Osteoblast (primary cell): ENCODE measurements around the gene SMG7. TPM values are rescaled to one million over a fixed set of nuclear protein-coding genes. Genes with fewer than 3 reads are reported as not detected.

Experiments
- DNase-seq: peaks from one replicate; pipeline ENCODE4 v3.0.0; 2011; ENCODE audit warnings: low spot score, mixed read lengths; ENCODE audit not compliant: insufficient read length; ENCODE audit errors: missing footprints
- H2AFZ ChIP-seq: 2 replicates; pipeline ENCODE4 v1.6.0; 2011; ENCODE audit warnings: mild to moderate bottlenecking, low read length
- H3K27ac ChIP-seq: 2 replicates; pipeline ENCODE4 v1.5.1; 2011; ENCODE audit warnings: mild to moderate bottlenecking, low read depth, low read length, moderate library complexity
- H3K27me3 ChIP-seq: 2 replicates; pipeline ENCODE4 v1.6.0; 2012; ENCODE audit warnings: mild to moderate bottlenecking, control low read depth, inconsistent platforms, low read length, moderate library complexity; ENCODE audit not compliant: insufficient read depth
- H3K36me3 ChIP-seq: 2 replicates; pipeline ENCODE4 v1.5.1; 2011; ENCODE audit warnings: mild to moderate bottlenecking, low read length, control low read depth, moderate library complexity; ENCODE audit not compliant: insufficient read depth
- H3K4me1 ChIP-seq: 2 replicates; pipeline ENCODE4 v1.5.1; 2011; ENCODE audit warnings: mild to moderate bottlenecking, low read length, control low read depth, moderate library complexity; ENCODE audit not compliant: insufficient read depth
- H3K4me2 ChIP-seq: 2 replicates; pipeline ENCODE4 v1.6.0; 2011; ENCODE audit warnings: mild to moderate bottlenecking, low read length; ENCODE audit not compliant: insufficient read depth
- H3K4me3 ChIP-seq: fragments of 200-600 bp; sonication (generic); 3 replicates; pipeline ENCODE4 v1.5.1; 2012; ENCODE audit warnings: mild to moderate bottlenecking, low read length, inconsistent platforms; ENCODE audit not compliant: insufficient read depth
- H3K79me2 ChIP-seq: 2 replicates; pipeline ENCODE4 v1.6.0; 2012; ENCODE audit warnings: mild to moderate bottlenecking, low read length, control low read depth, inconsistent platforms; ENCODE audit not compliant: insufficient read depth
- H3K9me3 ChIP-seq: 2 replicates; pipeline ENCODE4 v1.5.1; 2011; ENCODE audit warnings: low read depth, low read length, control low read depth
- H4K20me1 ChIP-seq: 2 replicates; pipeline ENCODE4 v1.6.0; 2012; ENCODE audit warnings: mild to moderate bottlenecking, low read length, control low read depth; ENCODE audit not compliant: insufficient read depth
- CTCF ChIP-seq: IDR thresholded peaks from 2 replicates; pipeline ENCODE4 v1.5.1; 2011; ENCODE audit warnings: mild to moderate bottlenecking, low read depth, low read length, moderate library complexity; ENCODE audit errors: extremely low read depth
- total RNA-seq: library from RNA; depleted of rRNA; stranded (reverse); fragments of >200 nt; gene quantifications from 2 replicates; pipeline ENCODE4 v1.2.3, GENCODE V29; 2012

The SMG7 gene
- total RNA-seq, 1 donor = 25.0 TPM

GRCh38 chr1:183578856-183579255, 106.6 kb downstream of the SMG7 start:
- H3K79me2 ChIP-seq = no peaks in the 10 kb centered on the region
- H4K20me1 ChIP-seq = no peaks in the 10 kb centered on the region
- H2AFZ ChIP-seq = no peak overlapping the region
- H3K36me3 ChIP-seq = no peaks in the 10 kb centered on the region
- no peaks in the 10 kb centered on the region for H3K9me3 ChIP-seq
- TF ChIP-seq CTCF = no peak
- H3K4me2 ChIP-seq = no peak overlapping the region
- DNase-seq = no peak
- H3K4me1 ChIP-seq = no peaks in the 10 kb centered on the region
- no peak overlapping the region for H3K4me3 ChIP-seq
- no peaks in the 10 kb centered on the region for H3K27me3 ChIP-seq
- no peak overlapping the region for H3K27ac ChIP-seq

DNA sequence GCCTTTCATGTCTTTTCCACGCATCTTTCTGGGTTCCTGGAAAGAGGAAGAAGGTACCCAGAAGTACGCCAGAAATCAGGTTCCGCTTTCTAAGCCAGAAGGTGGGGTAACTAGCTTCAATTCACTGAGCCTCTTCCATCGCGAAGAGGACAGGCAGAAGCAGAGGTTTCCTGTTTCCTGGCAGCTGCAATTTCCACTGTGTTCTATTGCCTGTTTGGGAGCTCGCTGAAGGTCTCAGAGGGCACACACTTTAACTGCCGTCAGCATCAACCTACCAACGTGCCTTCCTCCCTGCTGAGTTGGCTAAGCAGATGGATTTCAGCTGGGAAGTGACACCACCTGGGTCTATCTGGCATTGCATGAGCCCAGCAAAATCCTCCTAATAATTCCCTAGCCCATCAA, 108.0 kb downstream of the SMG7 start:
- Histone ChIP-seq H4K20me1 (no peaks in the 10 kb centered on the region), H3K36me3 (no peaks in the 10 kb centered on the region), H3K79me2 (no peaks in the 10 kb centered on the region), H2AFZ (peak overlapping the region; percentile 49), H3K4me3 (no peak overlapping the region), H3K27me3 (no peaks in the 10 kb centered on the region), H3K27ac (no peak overlapping the region), H3K4me2 (peak overlapping the region; percentile 26), H3K4me1 (no peaks in the 10 kb centered on the region), H3K9me3 (no peaks in the 10 kb centered on the region)
- DNase-seq = peak; percentile 76
- TF ChIP-seq CTCF = peak; percentile 37

DNA sequence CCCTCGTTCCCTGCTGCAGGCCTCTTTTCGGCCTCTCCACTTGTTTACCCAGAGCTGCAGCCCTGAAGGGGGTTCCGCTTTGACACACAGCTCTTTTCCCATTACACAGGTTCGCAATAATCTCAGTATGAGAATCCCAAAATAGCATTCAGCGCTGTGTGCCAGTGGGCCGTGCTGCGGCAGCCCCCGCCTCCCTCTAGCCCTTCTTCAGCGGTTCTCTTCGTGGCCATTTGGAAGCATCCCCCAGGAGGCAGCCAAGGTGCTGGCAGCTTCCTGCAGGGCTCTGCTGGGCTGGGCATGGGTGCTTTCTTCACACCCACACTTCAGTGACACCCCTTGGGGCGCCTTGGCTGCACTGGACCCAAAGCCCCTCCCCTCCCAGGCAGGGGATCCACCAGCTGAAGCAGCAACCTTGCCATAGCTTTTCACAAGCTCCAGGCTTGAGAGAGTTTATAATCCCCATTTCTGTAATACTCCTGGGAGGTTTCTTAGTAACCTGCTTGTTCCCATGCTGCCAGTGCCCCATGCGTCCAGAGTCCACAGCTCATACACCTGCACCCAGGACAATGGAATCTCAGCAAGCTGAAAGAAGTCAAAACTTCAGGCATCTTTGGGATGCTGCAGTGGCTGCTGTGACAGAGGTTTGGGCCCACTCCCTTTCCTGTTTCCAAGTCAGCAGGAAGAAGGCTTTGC, 109.9 kb downstream of the SMG7 start:
- no peak for DNase-seq
- Histone ChIP-seq H3K4me1 (no peaks in the 10 kb centered on the region), H3K4me3 (no peak overlapping the region), H3K36me3 (no peaks in the 10 kb centered on the region), H3K9me3 (no peaks in the 10 kb centered on the region), H3K27ac (no peak overlapping the region), H2AFZ (no peak overlapping the region), H3K27me3 (no peaks in the 10 kb centered on the region), H3K79me2 (no peaks in the 10 kb centered on the region), H4K20me1 (no peaks in the 10 kb centered on the region), H3K4me2 (no peak overlapping the region)
- no peak for TF ChIP-seq CTCF

- TF ChIP-seq CTCF = no peak
- Histone ChIP-seq H3K27me3 (no peaks in the 10 kb centered on the region), H3K4me1 (no peaks in the 10 kb centered on the region), H3K27ac (no peak overlapping the region), H3K4me3 (no peak overlapping the region), H2AFZ (no peak overlapping the region), H3K9me3 (no peaks in the 10 kb centered on the region), H3K4me2 (no peak overlapping the region), H3K79me2 (no peaks in the 10 kb centered on the region), H3K36me3 (no peaks in the 10 kb centered on the region), H4K20me1 (no peaks in the 10 kb centered on the region)
- DNase-seq = no peak
These were observed 111.2 kb downstream of the SMG7 start for GRCh38 chr1:183583466-183583865.
